ENCODE data around the gene DTNB. TPM values are rescaled to one million over a fixed set of nuclear protein-coding genes. Genes with fewer than 3 reads are reported as not detected.

DTNB gene
- total and polyA plus RNA-seq, 2 of the 4 experiments (the other 2 are of a cell fraction): 3.8 to 5.3 TPM

DNA sequence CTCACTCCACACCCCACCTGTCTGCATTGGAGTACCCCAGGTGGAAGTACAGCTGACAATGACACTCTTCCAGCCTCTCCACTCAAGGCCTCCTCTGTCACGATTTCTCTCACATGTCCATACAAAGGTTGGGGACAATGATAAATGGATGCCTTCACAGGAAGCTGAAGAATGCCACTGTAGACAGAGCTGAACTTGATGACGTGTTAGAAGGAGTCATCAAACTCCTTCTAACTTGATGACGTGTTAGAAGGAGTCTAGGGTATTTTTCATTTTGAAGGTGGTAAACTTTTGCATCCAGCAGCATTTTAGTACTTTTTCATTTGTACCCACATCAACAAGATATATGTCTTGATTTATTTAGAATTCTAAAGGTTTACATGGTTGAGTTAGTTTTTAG, 168.2 kb downstream of the DTNB start:
- ChIA-PET CTCF (no interaction called here), POLR2A (ENCODE audit: unreplicated experiment) (no interaction called here)
- Histone ChIP-seq H3K14ac (replicated peaks; ENCODE audit: low read depth, low read length) (no peak overlapping the region), H3K9ac (ENCODE audit: low read depth, low read length) (no peak overlapping the region), H3K23ac (ENCODE audit: low read depth, low read length) (no peak overlapping the region), H3K9me3 (ENCODE audit: control insufficient read depth, insufficient read depth, low read length) (no peaks in the 10 kb centered on the region), H2BK120ac (ENCODE audit: low read depth, low read length) (no peak overlapping the region), H4K91ac (ENCODE audit: insufficient read depth, low read depth, low read length) (no peak overlapping the region), H3K79me1 (ENCODE audit: low read depth in 1 of 2, low read length in 2 of 2) (no peaks in the 10 kb centered on the region), H4K5ac (ENCODE audit: low read depth, low read length) (no peak overlapping the region), H2BK15ac (ENCODE audit: low read depth, low read length) (no peak overlapping the region), H2BK5ac (ENCODE audit: low read depth, low read length, poor library complexity, severe bottlenecking) (no peak overlapping the region), H3K4me1 (ENCODE audit: control insufficient read depth, insufficient read depth, low read length) (no peaks in the 10 kb centered on the region), H4K8ac (ENCODE audit: low read depth in 2 of 2, low read length in 2 of 2) (no peak overlapping the region), H4K20me1 (ENCODE audit: insufficient read depth, low read length) (no peaks in the 10 kb centered on the region), H3K4me3 (ENCODE audit: insufficient read depth, low read depth, low read length) (no peak overlapping the region), H2AK9ac (replicated peaks; ENCODE audit: low read depth, low read length, poor library complexity) (no peak overlapping the region), H3K4ac (ENCODE audit: low read depth, low read length) (no peak overlapping the region), H3K27me3 (ENCODE audit: control insufficient read depth, insufficient read depth, low read length) (no peaks in the 10 kb centered on the region), H3K56ac (ENCODE audit: extremely low read depth, insufficient read depth, low read length) (no peak overlapping the region), H2AK5ac (ENCODE audit: low read depth, low read length) (no peak overlapping the region), H3K36me3 (ENCODE audit: control insufficient read depth, insufficient read depth, low read length) (no peaks in the 10 kb centered on the region), H3K9me1 (ENCODE audit: insufficient read depth, low read length) (peaks cover 2% of the 10 kb centered on the region; the same call in 1 of the 2 replicates), H3K27ac (ENCODE audit: insufficient read depth, low read length) (no peak overlapping the region), H3K18ac (ENCODE audit: low read depth, low read length) (no peak overlapping the region), H2AFZ (replicated peaks; ENCODE audit: low read length, poor library complexity) (no peak overlapping the region), H3K4me2 (ENCODE audit: low read depth, low read length) (no peak overlapping the region), H2BK20ac (ENCODE audit: low read depth, low read length) (no peak overlapping the region)
- BruUV-seq (replicated peaks): no TSS peak
- no peak for DNase-seq
- in situ Hi-C loops (cut with MboI; ENCODE audit: low sequenced_read_pairs): no loop called here
- ATAC-seq (ENCODE audit: low read depth): no peak
- no peak for TF ChIP-seq RCOR1 (IDR thresholded peaks at IDR 0.05; ENCODE audit: insufficient replicate concordance, low read length)
- TF ChIP-seq RAD21 (IDR thresholded peaks at IDR 0.05; ENCODE audit: low read length): no peak
- no peak for TF ChIP-seq MAFK (IDR thresholded peaks at IDR 0.05; ENCODE audit: low read depth, low read length)
- TF ChIP-seq, protein P1, sequence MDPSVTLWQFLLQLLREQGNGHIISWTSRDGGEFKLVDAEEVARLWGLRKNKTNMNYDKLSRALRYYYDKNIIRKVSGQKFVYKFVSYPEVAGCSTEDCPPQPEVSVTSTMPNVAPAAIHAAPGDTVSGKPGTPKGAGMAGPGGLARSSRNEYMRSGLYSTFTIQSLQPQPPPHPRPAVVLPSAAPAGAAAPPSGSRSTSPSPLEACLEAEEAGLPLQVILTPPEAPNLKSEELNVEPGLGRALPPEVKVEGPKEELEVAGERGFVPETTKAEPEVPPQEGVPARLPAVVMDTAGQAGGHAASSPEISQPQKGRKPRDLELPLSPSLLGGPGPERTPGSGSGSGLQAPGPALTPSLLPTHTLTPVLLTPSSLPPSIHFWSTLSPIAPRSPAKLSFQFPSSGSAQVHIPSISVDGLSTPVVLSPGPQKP (IDR thresholded peaks at IDR 0.05; ENCODE audit: borderline replicate concordance, low read depth, low read length): no peak
- TF ChIP-seq SMC3 (IDR thresholded peaks at IDR 0.05; ENCODE audit: low read depth, low read length): no peak
- TF ChIP-seq CHD1 (IDR thresholded peaks at IDR 0.05; ENCODE audit: low read depth, low read length): no peak
- TF ChIP-seq FOS (IDR thresholded peaks at IDR 0.05; ENCODE audit: low read depth, low read length): no peak
- TF ChIP-seq MAZ (IDR thresholded peaks at IDR 0.05; ENCODE audit: borderline replicate concordance, low read depth, low read length): no peak
- TF ChIP-seq BHLHE40 (IDR thresholded peaks at IDR 0.05; ENCODE audit: low read depth, low read length): no peak
- TF ChIP-seq USF2 (IDR thresholded peaks at IDR 0.05; ENCODE audit: low read depth, low read length): no peak
- no peak for TF ChIP-seq CTCF (conservative IDR thresholded peaks at IDR 0.05; ENCODE audit: low read depth, low read length)
- no peak for TF ChIP-seq NFE2L2 (IDR thresholded peaks at IDR 0.05; ENCODE audit: low read depth, low read length)
- TF ChIP-seq CEBPB (IDR thresholded peaks at IDR 0.05; ENCODE audit: low read depth, low read length): no peak
- TF ChIP-seq MXI1 (IDR thresholded peaks at IDR 0.05; ENCODE audit: borderline replicate concordance, low read depth, low read length): no peak
- TF ChIP-seq RFX5 (IDR thresholded peaks at IDR 0.05; ENCODE audit: low read depth, low read length): no peak
- no CpG with 5 or more reads among the region's 3 CpGs for WGBS, 2 experiments (ENCODE audit: extremely low coverage in 2 of 2, insufficient read length in 1 of 2)
- intact Hi-C loops (cut with micrococcal nuclease): no loop called here
- dilution Hi-C loops (cut with HindIII; ENCODE audit: low sequenced_read_pairs, unreplicated experiment): no loop called here
